GM10266 (cell line): ENCODE data around the gene ZNF792.
"Not testable (repeated sequence)": the region's sequence is repeated elsewhere in the genome, so short reads cannot be mapped to it uniquely, and the experiment has no call there.

Experiments used
- DNase-seq: peaks from one replicate; pipeline ENCODE4 v3.0.0; 2012; ENCODE audit errors: extremely low spot score
- TF ChIP-seq, protein P1 (sequence below): IDR thresholded peaks from 2 replicates; pipeline ENCODE4 v1.5.1; 2012; ENCODE audit warnings: mild to moderate bottlenecking, low read depth; ENCODE audit not compliant: control insufficient read depth, insufficient read depth; ENCODE audit errors: missing control alignments

Gene ZNF792

GRCh38 chr19:34918190-34918589, 45.8 kb downstream of the ZNF792 start:
- TF ChIP-seq, protein P1, sequence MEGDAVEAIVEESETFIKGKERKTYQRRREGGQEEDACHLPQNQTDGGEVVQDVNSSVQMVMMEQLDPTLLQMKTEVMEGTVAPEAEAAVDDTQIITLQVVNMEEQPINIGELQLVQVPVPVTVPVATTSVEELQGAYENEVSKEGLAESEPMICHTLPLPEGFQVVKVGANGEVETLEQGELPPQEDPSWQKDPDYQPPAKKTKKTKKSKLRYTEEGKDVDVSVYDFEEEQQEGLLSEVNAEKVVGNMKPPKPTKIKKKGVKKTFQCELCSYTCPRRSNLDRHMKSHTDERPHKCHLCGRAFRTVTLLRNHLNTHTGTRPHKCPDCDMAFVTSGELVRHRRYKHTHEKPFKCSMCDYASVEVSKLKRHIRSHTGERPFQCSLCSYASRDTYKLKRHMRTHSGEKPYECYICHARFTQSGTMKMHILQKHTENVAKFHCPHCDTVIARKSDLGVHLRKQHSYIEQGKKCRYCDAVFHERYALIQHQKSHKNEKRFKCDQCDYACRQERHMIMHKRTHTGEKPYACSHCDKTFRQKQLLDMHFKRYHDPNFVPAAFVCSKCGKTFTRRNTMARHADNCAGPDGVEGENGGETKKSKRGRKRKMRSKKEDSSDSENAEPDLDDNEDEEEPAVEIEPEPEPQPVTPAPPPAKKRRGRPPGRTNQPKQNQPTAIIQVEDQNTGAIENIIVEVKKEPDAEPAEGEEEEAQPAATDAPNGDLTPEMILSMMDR: no peak
- DNase-seq: no peak

DNA sequence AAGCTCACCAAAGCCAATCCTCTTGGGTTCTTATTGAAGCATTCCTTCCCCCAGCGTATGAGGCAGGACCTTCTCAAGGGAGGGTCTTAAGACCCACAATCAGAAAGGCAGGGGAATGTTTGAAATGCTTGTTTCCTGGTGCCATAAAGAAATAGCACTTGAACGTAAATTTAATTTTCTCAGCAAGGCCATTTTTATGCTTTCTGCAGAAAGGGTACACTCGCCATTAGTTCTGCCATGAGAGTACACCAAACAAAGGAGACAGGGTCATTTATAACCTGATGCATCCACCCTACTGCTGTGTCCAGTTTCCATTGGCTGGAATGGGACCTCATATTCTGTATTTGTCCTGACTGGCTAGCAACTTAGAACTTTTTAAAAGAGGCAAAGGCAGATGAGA, 46.9 kb downstream of the ZNF792 start:
- not testable (repeated sequence) for DNase-seq

DNA sequence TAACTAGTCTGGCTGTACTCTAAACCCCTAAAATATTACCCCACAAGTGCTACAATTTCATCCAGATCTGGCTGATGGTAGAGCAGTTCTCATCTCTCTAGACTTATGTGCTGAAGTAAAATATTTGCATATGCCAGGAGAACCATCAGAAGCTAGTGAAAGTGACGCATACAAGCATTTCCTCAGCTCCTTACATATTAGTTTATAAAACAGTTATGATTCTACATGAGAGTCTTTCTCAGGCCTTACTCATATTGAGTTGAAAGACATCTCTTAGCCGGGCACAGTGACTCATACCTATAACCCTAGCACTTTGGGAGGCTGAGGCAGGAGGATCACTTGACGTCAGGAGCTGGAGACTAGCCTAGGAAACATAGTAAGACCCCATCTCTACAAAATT, 53.3 kb downstream of the ZNF792 start:
- TF ChIP-seq, protein P1: no peak
- DNase-seq: no peak
